Astrocyte (in vitro differentiated cells and primary cell): ENCODE measurements around the gene NUP210. TPM values are rescaled to one million over a fixed set of nuclear protein-coding genes. Genes with fewer than 3 reads are reported as not detected.

Source experiments
- DNase-seq: peaks from one replicate; pipeline ENCODE4 v3.0.0-alpha.2; 2010; ENCODE audit warnings: low read depth
- FAIRE-seq: peaks from 2 replicates; lab custom pipeline; 2011; peaks lifted over from hg19 to GRCh38; lab: Jason Lieb, UNC
- H2AFZ ChIP-seq: 2 replicates; pipeline ENCODE4 v1.6.0; 2012; ENCODE audit warnings: low read depth, low read length, inconsistent platforms
- H3K27ac ChIP-seq: 2 replicates; pipeline ENCODE4 v1.5.1; 2011; ENCODE audit warnings: low read depth, low read length, inconsistent platforms
- H3K27me3 ChIP-seq: 2 replicates; pipeline ENCODE4 v1.6.0; 2011; ENCODE audit warnings: low read length, inconsistent platforms; ENCODE audit not compliant: insufficient read depth
- H3K36me3 ChIP-seq: 2 replicates; pipeline ENCODE4 v1.5.1; 2011; ENCODE audit warnings: low read length, inconsistent platforms; ENCODE audit not compliant: insufficient read depth
- H3K4me1 ChIP-seq: 2 replicates; pipeline ENCODE4 v1.5.1; 2011; ENCODE audit warnings: low read length, inconsistent platforms; ENCODE audit not compliant: insufficient read depth
- H3K4me2 ChIP-seq: 2 replicates; pipeline ENCODE4 v1.6.0; 2012; ENCODE audit warnings: low read length, inconsistent platforms
- H3K4me3 ChIP-seq: 2 replicates; pipeline ENCODE4 v1.5.1; 2011; ENCODE audit warnings: low read depth, mild to moderate bottlenecking, low read length, inconsistent platforms; ENCODE audit not compliant: insufficient read depth
- H3K79me2 ChIP-seq: 2 replicates; pipeline ENCODE4 v1.6.0; 2012; ENCODE audit warnings: mild to moderate bottlenecking, low read length, inconsistent platforms; ENCODE audit not compliant: insufficient read depth
- H3K9ac ChIP-seq: 2 replicates; pipeline ENCODE4 v1.6.0; 2012; ENCODE audit warnings: mild to moderate bottlenecking, low read length, inconsistent platforms
- H3K9me3 ChIP-seq: 2 replicates; pipeline ENCODE4 v1.5.1; 2012; ENCODE audit warnings: low read depth, mild to moderate bottlenecking, low read length, inconsistent platforms; ENCODE audit not compliant: insufficient read depth
- H4K20me1 ChIP-seq: 2 replicates; pipeline ENCODE4 v1.6.0; 2012; ENCODE audit warnings: low read length, inconsistent platforms; ENCODE audit not compliant: insufficient read depth
- H3K27ac Mint-ChIP-seq: one replicate; pipeline ENCODE4 v1.8.0; 2021; ENCODE audit warnings: mild to moderate bottlenecking, mixed read lengths; ENCODE audit not compliant: unreplicated experiment
- H3K27me3 Mint-ChIP-seq: one replicate; pipeline ENCODE4 v1.8.0; 2021; ENCODE audit warnings: low read depth, mixed read lengths; ENCODE audit not compliant: unreplicated experiment
- H3K36me3 Mint-ChIP-seq: one replicate; pipeline ENCODE4 v1.8.0; 2021; ENCODE audit warnings: low read depth, mixed read lengths; ENCODE audit not compliant: unreplicated experiment
- H3K4me1 Mint-ChIP-seq: one replicate; pipeline ENCODE4 v1.8.0; 2021; ENCODE audit warnings: low read depth, mixed read lengths; ENCODE audit not compliant: unreplicated experiment
- H3K4me3 Mint-ChIP-seq: one replicate; pipeline ENCODE4 v1.8.0; 2021; ENCODE audit warnings: mild to moderate bottlenecking, moderate library complexity, mixed read lengths; ENCODE audit not compliant: unreplicated experiment
- H3K9me3 Mint-ChIP-seq: one replicate; pipeline ENCODE4 v1.8.0; 2021; ENCODE audit warnings: mild to moderate bottlenecking, mixed read lengths; ENCODE audit not compliant: unreplicated experiment
- CTCF ChIP-seq: IDR thresholded peaks from 2 replicates; pipeline ENCODE4 v1.5.1; 2011; ENCODE audit warnings: low read depth, mild to moderate bottlenecking, inconsistent platforms, low read length, moderate library complexity; ENCODE audit not compliant: insufficient read depth
- EZH2 ChIP-seq: IDR thresholded peaks from 2 replicates; pipeline ENCODE4 v1.6.1; 2012; ENCODE audit warnings: mild to moderate bottlenecking, low read length, inconsistent platforms; ENCODE audit not compliant: insufficient read depth
- total RNA-seq: library from RNA; stranded (reverse); gene quantifications from 2 replicates; pipeline ENCODE4 v1.2.1, GENCODE V29; 2021

The NUP210 gene
- total RNA-seq, 1 donor from 2014 or later = 1.2 TPM

- Mint-ChIP-seq H3K9me3 (peaks cover 4% of the 10 kb centered on the region), H3K27me3 (peaks cover 8% of the 10 kb centered on the region), H3K4me1 (peaks cover 27% of the 10 kb centered on the region), H3K36me3 (peaks cover 3% of the 10 kb centered on the region), H3K27ac (no peak overlapping the region), H3K4me3 (no peak overlapping the region)
- FAIRE-seq (no peak), DNase-seq (peak; percentile 46)
- Histone ChIP-seq H3K36me3 (no peaks in the 10 kb centered on the region), H3K9me3 (peaks cover 4% of the 10 kb centered on the region), H3K79me2 (no peaks in the 10 kb centered on the region), H3K4me2 (no peak overlapping the region), H3K27me3 (peaks cover 26% of the 10 kb centered on the region), H3K9ac (no peak overlapping the region), H2AFZ (no peak overlapping the region), H3K27ac (peak overlapping the region; percentile 6), H3K4me1 (peaks cover 21% of the 10 kb centered on the region), H4K20me1 (no peaks in the 10 kb centered on the region), H3K4me3 (no peak overlapping the region)
- TF ChIP-seq CTCF = no peak
- no peak for TF ChIP-seq EZH2
Observed at GRCh38 chr3:13278783-13279531, 141.2 kb downstream of the NUP210 start.

- Histone ChIP-seq H3K9ac (no peak overlapping the region), H3K27me3 (peaks cover 18% of the 10 kb centered on the region), H3K36me3 (no peaks in the 10 kb centered on the region), H3K4me3 (no peak overlapping the region), H3K4me1 (peaks cover 21% of the 10 kb centered on the region), H3K4me2 (peak overlapping the region; percentile 26), H4K20me1 (no peaks in the 10 kb centered on the region), H3K27ac (no peak overlapping the region), H3K79me2 (no peaks in the 10 kb centered on the region), H2AFZ (no peak overlapping the region), H3K9me3 (no peaks in the 10 kb centered on the region)
- Mint-ChIP-seq H3K36me3 (peaks cover 2% of the 10 kb centered on the region), H3K4me1 (peaks cover 27% of the 10 kb centered on the region), H3K27ac (peak overlapping the region; percentile 34), H3K9me3 (no peaks in the 10 kb centered on the region), H3K27me3 (peaks cover 15% of the 10 kb centered on the region), H3K4me3 (peak overlapping the region; percentile 14)
- TF ChIP-seq EZH2 (no peak), CTCF (no peak)
- DNase-seq = peak; percentile 16
- FAIRE-seq = no peak
Observed at GRCh38 chr3:13277860-13278531, 142.1 kb downstream of the NUP210 start.
